RPMI7951 (cell line): Measurements from ENCODE around the gene ADK. TPM values are rescaled to one million over a fixed set of nuclear protein-coding genes. Genes with fewer than 3 reads are reported as not detected.
"Not testable (repeated sequence)": the region's sequence is repeated elsewhere in the genome, so short reads cannot be mapped to it uniquely, and the experiment has no call there.

Source experiments
- DNase-seq: peaks from one replicate; pipeline ENCODE4 v3.0.0-alpha.2; 2012; ENCODE audit warnings: low read depth
- total RNA-seq: library from RNA; depleted of rRNA; stranded (reverse); fragments of >200 nt; shearing (Covaris generic); gene quantifications from 2 replicates; pipeline ENCODE4 v1.2.3, GENCODE V29; 2014

The ADK gene
- total RNA-seq, 1 experiment from 2014 or later, result 64.6 TPM

- DNase-seq, result peak; percentile 56
These were observed 5.9 kb upstream of the ADK start for GRCh38 chr10:74145133-74145532.

DNA sequence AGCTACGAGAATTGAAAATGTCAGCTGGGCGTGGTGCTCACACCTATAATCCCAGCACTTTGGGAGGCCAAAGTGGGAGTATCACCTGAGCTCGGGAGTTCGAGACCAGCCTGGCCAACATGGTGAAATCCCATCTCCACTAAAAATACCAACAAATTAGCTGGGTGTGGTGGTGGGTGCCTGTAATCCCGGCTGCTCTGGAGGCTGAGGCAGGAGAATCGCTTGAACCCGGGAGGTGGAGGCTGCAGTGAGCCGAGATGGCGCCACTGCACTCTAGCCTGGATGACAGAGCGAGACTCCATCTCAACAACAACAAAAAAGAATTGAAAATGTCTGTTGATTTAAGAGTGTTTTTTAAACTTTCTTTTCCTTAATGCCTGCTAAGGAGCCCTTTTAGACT lies 4.0 kb upstream of the ADK start:
- DNase-seq, result not testable (repeated sequence)

GRCh38 chr10:74150204-74150989 lies 624 bp upstream of the ADK start, which contains the start of gene AP3M1:
TSS of gene AP3M1 (minus strand) at chr10:74150828. CDS start at chr10:74138379, 12,449 bp downstream.
- DNase-seq, result no peak

DNA sequence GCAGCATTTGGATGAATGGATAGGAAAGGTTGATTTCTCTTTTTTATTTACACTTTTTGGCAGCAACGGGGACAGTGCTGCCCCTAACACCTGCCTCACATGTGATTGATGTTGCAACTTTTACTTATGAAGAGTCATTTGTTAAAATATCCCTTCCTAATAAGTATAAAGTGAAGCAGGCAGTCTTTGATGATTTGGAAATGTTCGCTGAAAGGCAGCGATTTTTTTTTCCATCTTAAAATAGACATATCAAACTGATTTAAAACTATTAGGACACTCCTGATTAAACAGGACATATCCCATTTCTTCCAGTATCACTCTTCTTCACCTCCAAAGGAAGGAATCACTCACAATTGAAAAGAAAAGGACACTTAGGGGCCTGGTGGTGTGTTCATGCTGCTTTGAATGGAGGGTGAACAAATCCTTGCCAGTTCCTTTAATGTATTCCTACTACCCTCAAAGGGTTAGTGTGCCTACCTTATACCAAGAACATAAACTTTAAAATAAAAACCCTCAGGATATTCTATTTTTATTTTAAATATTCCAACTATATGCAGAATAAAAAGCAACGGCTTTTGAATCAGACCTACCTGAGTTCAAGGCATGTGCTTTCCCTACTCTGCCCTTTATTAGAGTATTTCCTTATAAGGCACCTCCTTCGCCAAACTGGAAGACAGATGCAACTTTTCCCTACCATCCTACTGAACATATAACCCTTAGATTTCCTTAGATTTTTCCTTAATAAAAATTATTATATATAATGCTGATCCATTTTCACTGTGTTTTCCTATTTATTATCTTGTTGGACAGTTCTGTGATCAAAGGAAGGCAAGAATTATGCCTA lies 1.1 kb downstream of the ADK start:
- DNase-seq, result no peak

GRCh38 chr10:74153123-74153522 lies 2.1 kb downstream of the ADK start:
- peak; percentile 58 for DNase-seq

DNA sequence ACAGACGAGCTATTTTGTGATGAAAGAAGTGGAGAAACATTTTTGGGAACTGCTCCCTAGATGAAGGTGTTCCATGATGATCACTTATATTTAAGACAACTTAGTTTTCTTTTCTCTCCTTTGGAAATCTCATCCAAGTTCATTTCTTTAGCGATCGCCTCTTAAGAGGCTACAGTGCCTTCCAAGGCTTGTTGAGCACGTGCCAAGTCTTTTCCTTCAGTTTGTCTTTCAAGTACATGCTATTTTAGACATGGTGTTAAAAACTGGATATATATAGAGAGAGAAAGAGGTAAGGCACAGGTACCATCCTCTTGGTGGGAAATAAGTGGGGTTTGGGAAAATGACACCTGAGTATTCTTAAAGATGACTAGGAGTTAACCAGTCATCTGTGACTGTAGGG lies 2.7 kb downstream of the ADK start:
- no peak for DNase-seq

- peak; percentile 18 for DNase-seq
These were observed 5.9 kb downstream of the ADK start for GRCh38 chr10:74156919-74157289.

- DNase-seq, result no peak
These were observed 9.0 kb downstream of the ADK start for GRCh38 chr10:74160013-74160412.

DNA sequence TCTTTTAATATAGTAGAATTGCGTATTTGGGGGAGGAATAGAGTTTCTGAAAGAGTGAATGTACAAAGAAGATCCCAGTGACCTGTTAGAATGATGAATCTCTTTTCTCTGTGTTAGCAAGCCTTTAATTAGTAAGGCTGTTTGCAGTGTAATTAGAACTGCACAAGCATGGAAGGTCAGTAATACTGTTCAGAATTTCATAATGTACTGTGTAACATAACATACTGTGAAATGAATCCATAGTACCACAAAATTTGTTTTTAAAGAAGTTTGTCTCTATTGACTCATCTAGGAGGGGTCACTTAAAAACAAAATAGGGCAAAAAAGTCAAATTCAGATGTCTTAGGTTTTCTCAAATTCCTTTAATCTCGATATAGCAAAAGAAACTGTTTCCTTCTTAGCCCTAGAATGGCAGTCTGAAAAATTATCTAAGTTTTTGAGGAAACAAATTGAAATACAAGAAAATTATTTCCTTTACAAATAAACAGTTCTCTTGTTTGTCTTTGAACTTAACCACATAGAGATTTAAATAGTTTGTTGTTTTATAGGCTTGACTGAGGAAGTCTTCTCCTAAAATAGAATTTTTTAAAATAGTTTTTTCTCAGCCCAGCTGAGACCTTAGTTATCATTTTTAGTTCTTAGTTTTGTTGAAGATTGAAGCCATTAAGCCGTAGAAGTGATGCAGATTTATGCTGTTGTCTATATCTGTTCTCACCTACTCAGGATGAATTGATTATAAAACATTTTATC lies 12.5 kb downstream of the ADK start:
- no peak for DNase-seq

DNA sequence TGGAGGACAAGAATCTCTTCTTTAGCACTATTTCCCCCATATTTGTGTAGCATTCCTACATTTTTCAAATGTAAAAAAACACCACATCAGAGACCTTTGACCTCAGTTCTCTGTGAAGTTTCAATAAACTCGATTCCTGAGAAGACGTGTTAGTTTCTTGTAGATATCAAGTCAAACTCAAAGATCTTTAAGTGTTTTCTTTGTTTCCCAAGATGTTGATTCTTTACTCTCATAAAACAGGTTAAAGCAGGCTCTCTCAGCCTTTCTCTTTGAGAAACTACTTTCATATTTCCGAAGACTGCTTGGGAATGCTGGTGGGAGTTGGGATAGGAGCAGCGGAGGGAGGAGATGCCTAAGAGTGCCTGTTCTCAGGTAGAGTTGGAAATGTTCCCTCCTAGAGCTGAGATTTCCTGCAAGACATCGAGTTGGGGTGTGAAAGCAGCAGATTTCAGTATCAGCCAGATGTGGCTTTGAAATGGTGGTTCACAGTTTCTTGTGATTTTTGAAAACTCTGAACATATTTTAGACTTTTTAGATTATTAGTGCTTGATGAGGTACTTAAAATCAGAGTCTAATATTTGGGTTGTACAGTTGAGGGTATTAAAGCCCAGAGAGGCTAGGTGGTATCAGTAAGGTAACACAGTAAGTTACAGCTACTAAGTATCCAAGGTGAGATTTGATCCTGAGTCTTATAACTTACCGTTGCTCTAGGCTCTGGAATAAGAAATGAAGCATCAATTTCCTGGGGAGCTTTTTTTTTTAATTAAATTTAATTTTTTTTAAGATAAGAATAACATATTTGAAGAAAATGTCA lies 13.9 kb downstream of the ADK start:
- no peak for DNase-seq

- no peak for DNase-seq
These were observed 14.5 kb downstream of the ADK start for GRCh38 chr10:74165530-74165901.

GRCh38 chr10:74167443-74167842 lies 16.4 kb downstream of the ADK start:
- no peak for DNase-seq

DNA sequence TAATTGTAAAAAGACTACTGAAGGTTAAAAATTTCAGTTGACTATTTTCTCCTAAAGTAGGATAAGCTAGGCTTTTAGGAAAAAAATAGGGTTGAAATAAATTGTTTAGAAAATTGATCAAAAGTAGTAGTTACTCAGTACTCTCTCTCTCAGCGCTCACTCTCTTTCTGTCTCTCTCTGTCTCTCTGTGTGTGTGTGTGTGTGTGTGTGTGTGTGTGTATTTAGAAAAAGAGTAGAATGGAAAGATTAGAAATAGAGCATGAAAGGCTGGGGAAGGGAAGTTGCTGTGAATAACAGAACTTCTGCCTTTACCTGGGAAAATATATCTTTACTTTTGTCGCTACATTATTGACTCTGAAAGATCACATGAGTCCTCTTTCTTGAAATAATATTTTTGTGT lies 20.6 kb downstream of the ADK start:
- DNase-seq, result no peak

DNA sequence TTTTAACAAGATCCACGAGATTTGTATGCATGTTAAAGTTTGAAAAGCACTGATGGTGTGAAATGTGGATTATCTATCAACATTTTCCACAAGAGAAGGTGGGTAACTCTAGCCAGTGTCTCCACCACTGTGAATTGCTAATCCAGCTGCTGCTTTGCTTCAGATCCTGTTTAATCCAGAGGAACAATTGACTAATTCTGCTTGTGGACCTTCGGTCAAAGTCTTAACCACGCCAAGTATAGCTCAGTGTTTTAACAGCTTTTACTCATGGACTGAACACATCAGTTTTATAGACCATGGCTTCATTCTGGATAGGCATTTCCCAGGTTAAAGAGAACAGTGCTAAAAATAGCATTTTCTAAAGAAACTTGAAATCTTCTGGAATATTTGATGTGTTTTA lies 23.5 kb downstream of the ADK start:
- no peak for DNase-seq

DNA sequence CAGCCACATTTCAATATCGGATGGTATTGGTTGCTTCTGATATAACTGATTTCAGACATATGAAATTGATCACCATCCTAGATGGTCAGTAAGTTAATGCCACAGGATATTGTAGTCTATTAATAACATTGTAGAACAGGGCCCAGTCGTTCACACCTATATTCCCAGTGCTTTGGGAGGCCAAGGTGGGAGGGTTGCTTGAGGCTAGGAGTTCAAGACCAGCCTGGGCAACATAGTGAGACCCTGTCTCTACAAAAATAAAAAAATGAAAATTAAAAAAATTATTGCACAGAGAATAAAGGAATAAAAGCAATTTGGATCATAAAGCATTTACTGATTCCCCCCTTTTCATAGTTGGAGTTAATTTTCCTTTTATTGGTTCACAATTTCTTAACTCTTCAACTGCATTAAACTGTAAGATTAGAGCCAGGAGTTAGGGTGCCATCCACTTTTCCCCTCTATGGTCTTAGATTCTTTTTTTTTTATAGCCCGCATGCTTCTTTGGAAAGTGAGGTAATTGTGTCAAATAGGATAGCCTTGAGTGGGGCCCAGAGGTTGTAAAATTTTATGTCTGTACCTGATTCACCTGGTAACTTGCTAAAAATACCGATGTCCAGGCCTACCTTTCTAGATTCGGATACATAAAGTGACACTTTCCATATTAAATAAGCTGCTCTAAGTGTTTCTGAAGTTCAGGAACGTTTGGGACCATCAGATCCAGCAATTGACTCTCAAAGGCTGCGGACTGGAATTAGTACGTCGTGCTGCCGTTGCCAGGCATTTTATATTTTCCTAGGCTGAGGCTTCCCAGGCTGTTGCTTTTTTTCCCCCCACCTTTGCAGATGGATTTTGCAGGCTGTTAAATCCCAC lies 24.7 kb downstream of the ADK start:
- no peak for DNase-seq

DNA sequence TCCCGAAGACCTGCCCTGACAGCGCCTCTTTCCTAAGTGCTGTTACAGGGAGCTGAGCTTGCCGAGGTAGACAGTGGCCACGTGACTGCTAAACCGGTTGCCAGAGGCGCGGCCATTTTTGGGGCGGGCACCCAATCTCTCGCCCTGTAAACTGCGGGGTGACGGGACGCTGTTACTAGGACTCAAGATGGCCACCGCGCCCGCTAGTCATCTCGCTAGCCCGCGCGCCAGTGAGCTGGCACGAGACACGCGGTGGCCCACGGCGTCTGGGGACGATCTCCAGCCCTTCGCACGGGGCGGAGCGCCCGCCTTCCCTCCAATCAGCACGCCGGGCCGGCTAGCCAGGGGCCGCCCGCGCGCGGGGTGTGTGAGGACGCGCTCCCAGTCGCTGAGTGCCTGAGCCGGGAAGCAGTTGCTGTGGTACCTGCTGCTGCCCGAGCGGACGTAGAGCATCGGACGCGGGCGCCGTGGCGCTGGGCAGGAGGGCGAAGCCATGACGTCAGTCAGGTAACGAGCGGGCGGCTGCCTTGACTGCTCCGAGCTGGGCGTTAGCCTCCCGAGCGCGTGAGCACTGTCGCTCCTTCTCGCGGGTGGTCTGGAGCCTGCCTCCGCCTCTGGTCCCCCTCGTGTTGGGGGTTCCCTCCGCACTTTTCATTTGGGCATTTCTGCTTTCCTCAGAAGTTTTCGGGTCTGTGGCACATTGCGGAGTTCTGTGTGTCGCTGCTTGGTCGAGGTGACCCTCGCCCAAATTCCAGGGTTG lies 25.5 kb downstream of the ADK start:
- DNase-seq, result peak; percentile 96

DNA sequence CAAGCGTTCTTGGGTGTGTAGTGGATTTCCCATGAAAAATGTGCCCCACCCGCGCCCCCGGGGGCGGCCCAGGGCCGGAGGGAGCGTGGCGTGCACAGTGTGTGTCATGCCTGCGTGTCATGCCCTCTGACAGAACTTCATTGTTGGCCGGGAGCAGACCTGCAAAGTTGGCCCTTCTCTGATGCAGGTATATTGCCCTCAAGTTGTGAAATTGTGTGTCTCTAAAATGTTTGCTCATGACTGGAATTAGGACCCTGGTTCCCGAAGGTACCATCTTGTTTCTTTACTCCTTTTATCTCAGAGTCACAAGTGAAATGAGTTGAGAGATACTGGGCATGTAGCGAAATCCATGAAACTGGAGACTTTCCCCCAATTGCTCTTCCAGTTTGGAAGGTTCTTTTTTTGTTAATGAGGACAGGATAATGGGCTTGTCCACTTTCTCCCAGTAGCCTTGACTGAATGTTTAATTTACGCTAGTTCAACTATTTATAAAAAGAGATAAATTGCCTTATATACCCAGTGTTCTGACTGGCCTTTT lies 26.2 kb downstream of the ADK start:
- peak; percentile 46 for DNase-seq

DNA sequence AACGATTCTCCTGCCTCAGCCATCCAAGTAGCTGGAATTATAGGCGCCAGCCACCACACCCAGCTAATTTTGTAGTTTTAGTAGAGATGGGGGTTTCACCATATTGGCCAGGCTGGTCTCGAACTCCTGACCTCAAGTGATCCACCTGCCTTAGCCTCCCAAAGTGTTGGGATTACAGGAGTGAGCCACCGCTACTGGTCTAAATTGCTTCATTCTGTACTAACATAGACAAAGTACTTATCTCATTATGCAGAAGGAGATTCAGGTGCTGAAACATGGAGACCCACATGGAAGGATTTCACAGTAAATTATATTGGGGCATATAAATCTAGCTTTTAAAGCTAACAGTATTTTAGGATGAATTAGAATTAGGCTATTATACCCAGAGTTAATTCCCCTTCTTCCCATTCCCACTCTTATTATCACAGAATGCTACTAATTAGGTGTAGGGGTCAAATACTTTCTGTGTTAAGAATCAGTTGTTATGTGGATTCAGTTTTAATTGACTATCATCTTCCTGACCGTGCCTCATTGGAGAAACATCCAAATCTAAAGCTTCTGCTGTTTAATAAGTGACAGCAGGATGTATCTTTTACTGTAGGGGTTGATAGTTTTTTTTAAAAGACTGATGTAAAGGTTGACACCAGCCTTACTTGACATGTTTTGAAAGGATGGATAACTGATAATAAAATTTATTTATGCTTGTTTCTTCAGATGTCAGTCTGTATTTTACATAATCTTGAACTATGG lies 27.2 kb downstream of the ADK start:
- no peak for DNase-seq
